ENCODE data around the gene MACROD2. TPM values are rescaled to one million over a fixed set of nuclear protein-coding genes. Genes with fewer than 3 reads are reported as not detected.

The MACROD2 gene
- total RNA-seq, 4 donors from 2014 or later = 10.0 to 24.0 (median 17.0) TPM

DNA sequence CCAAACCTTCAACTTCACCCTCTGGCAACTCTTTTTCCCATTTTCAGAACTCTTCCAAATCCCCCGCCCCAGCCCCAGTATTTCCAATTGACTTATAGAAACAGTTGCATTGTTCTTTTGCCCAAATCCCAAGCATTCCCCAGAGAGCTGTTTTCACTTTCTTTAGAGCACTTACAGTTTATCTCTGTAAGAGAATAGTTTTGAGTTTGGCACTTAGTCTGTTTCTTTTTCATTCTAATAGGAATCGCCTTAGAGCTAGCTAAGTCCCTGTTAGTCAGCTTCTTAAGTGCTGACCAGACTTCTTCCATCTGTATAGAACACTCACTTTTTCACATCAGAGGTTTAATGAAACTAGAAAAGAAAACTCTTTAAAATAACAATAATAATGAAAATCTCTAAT, 716.3 kb downstream of the MACROD2 start:
- H3K4me3 ChIP-seq (ENCODE audit: low read depth, poor library complexity, severe bottlenecking) = no peak overlapping the region
- 56 to 68% methylated on average over 2 of the region's 2 CpGs for WGBS, 2 donors
- TF ChIP-seq, protein P1, sequence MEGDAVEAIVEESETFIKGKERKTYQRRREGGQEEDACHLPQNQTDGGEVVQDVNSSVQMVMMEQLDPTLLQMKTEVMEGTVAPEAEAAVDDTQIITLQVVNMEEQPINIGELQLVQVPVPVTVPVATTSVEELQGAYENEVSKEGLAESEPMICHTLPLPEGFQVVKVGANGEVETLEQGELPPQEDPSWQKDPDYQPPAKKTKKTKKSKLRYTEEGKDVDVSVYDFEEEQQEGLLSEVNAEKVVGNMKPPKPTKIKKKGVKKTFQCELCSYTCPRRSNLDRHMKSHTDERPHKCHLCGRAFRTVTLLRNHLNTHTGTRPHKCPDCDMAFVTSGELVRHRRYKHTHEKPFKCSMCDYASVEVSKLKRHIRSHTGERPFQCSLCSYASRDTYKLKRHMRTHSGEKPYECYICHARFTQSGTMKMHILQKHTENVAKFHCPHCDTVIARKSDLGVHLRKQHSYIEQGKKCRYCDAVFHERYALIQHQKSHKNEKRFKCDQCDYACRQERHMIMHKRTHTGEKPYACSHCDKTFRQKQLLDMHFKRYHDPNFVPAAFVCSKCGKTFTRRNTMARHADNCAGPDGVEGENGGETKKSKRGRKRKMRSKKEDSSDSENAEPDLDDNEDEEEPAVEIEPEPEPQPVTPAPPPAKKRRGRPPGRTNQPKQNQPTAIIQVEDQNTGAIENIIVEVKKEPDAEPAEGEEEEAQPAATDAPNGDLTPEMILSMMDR (IDR thresholded peaks at IDR 0.05) = no peak
- TF ChIP-seq POLR2A (IDR thresholded peaks at IDR 0.05) = no peak
- DNase-seq (ENCODE audit: low spot score in 2 of 2) = no peak
- intact Hi-C loops (cut with DNase I; ENCODE audit: low total_unique reads) = no loop called here

DNA sequence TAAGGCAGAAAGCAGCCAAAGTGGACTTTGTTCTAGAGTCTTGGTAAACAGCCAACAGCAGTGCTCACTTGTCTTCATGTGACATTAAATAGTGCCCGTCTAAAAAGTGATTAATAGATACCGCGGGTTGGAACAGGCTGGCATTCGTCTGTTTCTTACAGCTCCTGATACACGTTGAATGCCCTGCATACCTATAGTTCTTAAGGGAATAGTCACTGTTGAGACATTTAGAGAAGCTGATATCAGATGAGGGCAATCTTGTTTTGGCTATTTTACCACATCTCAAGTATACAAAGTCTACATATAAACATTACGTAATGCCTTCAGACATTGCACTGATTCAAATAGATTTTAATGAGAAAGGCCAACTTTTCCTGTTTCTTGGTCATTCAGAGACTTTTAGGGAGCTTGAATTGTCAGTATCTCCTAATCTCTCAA, 717.0 kb downstream of the MACROD2 start:
- intact Hi-C loops (cut with DNase I; ENCODE audit: low total_unique reads) = no loop called here
- peak in 1 of 2 donors; percentile 28 for DNase-seq (ENCODE audit: low spot score in 2 of 2)
- WGBS, 2 donors = 45 to 57% methylated on average over 6 of the region's 6 CpGs
- TF ChIP-seq POLR2A (IDR thresholded peaks at IDR 0.05) = no peak
- TF ChIP-seq, protein P1 (IDR thresholded peaks at IDR 0.05) = no peak
- H3K4me3 ChIP-seq (ENCODE audit: low read depth, poor library complexity, severe bottlenecking) = no peak overlapping the region

DNA sequence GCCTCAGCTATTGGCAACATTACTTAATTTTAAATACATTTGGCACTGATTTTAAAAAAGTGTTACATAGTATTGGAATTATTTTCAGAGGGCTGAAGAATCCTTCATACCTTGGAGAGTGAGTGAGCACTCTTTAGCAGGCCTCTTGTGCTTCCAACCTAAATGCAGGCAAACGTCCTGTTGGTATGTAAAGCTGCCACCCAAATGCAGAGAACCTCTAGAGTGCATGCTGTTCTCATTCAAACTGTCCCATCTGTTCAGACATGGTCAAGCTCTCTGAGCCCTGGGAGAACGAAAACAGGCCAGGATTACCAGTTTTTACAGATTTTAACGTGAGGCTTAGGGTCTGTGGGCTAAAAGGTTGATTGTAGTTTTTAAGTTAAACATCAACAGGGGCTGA, 720.1 kb downstream of the MACROD2 start:
- H3K4me3 ChIP-seq (ENCODE audit: low read depth, poor library complexity, severe bottlenecking) = no peak overlapping the region
- no peak for DNase-seq (ENCODE audit: low spot score in 2 of 2)
- TF ChIP-seq, protein P1 (IDR thresholded peaks at IDR 0.05) = no peak
- no peak for TF ChIP-seq POLR2A (IDR thresholded peaks at IDR 0.05)
- intact Hi-C loops (cut with DNase I; ENCODE audit: low total_unique reads) = no loop called here
- WGBS, 2 donors = 81 to 85% methylated on average over 3 of the region's 3 CpGs

DNA sequence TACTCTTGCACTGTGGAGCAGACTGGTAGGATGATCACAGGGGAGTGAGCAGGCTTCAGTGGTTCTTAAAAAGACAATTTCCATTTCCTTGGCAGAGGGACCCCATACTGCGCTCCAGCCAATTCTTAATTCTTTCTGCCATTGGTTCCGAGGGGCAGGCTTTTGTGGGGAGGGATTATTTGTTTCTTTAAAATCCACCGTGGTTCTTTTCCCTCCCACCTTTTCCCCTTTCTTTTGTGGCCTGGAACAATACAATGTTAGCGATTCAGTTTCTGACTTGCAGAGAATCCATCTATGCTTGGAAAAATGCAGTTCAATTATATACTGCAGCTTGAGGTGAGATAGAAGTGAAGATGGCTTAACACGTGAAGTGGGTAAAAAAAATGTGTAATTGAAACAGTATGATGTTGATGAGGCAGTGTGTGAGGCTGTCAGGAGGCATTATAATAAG, 721.1 kb downstream of the MACROD2 start:
- intact Hi-C loops (cut with DNase I; ENCODE audit: low total_unique reads) = no loop called here
- WGBS, 2 donors = 73 to 76% methylated on average over 5 of the region's 5 CpGs
- TF ChIP-seq, protein P1 (IDR thresholded peaks at IDR 0.05) = no peak
- no peak for TF ChIP-seq POLR2A (IDR thresholded peaks at IDR 0.05)
- no peak for DNase-seq (ENCODE audit: low spot score in 2 of 2)
- no peak overlapping the region for H3K4me3 ChIP-seq (ENCODE audit: low read depth, poor library complexity, severe bottlenecking)

DNA sequence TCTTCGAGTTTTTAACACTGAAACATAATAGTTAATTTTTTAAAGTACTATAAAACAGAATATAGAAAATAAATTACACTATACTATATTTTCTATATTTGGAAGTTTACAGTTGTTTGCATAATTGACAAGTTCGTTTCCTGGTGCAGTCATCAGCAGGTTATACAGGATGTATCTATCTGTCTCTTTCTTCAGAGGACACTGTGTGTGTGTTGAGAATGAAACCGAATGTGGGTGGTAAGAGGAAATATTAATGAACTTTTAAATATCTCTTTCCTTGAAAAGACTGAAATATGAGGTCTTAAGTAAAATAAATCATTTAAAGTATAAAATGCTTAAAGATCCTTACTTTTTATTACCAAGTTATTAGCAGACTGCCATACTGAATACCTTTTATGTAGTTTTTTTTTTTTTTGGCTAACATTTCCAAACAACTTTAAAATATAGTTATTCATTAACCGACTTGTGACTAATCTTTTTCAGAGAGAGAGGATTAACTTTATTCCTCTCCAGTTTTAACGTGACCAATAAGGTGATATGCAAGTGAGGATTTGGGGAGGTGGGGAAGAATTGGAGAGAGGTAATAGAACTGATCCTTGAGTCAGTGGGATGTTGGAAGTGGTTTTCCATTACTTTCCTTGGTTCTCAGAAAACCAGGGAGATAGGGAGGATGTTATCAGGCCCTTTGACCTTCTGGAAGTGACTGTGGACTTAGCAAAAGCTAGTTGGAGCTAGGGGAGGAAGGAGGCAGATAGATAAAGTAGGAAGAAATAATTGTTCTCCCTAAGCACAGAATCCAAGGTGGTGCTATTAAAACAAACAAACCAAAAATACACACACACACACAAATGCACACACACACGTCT, 722.1 kb downstream of the MACROD2 start:
- TF ChIP-seq, protein P1 (IDR thresholded peaks at IDR 0.05) = no peak
- TF ChIP-seq POLR2A (IDR thresholded peaks at IDR 0.05) = no peak
- H3K4me3 ChIP-seq (ENCODE audit: low read depth, poor library complexity, severe bottlenecking) = no peak overlapping the region
- 78 to 86% methylated on average over 6 of the region's 6 CpGs for WGBS, 2 donors
- DNase-seq (ENCODE audit: low spot score in 2 of 2) = no peak
- intact Hi-C loops (cut with DNase I; ENCODE audit: low total_unique reads) = no loop called here
